K562 (cell line): ENCODE data around the gene EPB41L2.

Experiments
- CHD1 ChIP-seq: fragments of 200-600 bp; sonication (generic); IDR thresholded peaks from one replicate; pipeline ENCODE4 v1.6.1; 2012; ENCODE audit warnings: mild to moderate bottlenecking, moderate library complexity, low read length, inconsistent platforms
- CTCF ChIP-seq, 3 experiments: IDR thresholded peaks in 2 of 3; conservative IDR thresholded peaks in 1 of 3; 2 replicates each; pipeline ENCODE4 v1.5.1; 2011 to 2012; ENCODE audit warnings: low read length in 3 of 3, mild to moderate bottlenecking in 3 of 3, control low read depth in 2 of 3, improper control_type of control experiment in 1 of 3, inconsistent platforms in 1 of 3, low read depth in 1 of 3, mixed read lengths in 1 of 3, moderate library complexity in 1 of 3; ENCODE audit not compliant: insufficient read depth in 2 of 3
- FOXJ3 ChIP-seq: sonication (generic); formaldehyde crosslinking; IDR thresholded peaks from 2 replicates; pipeline ENCODE4 v1.4.0; 2020; ENCODE audit warnings: mild to moderate bottlenecking, missing genetic modification reagents
- KDM4B ChIP-seq, 2 experiments: fragments of 450-650 bp in 1 of 2; sonication (generic) in 1 of 2; IDR thresholded peaks; 2 replicates each; pipeline ENCODE4 v1.6.1; 2016 to 2017; ENCODE audit warnings: borderline replicate concordance in 2 of 2, antibody characterized with exemption in 1 of 2, low read depth in 1 of 2, mild to moderate bottlenecking in 1 of 2

GRCh38 chr6:130893766-130894165, 169.3 kb downstream of the EPB41L2 start:
- TF ChIP-seq FOXJ3 (CRISPR knock-in tag) (no peak), CTCF (IDR thresholded peaks at IDR 0.05 in 2 of 3, conservative IDR thresholded peaks at IDR 0.05 in 1 of 3; ENCODE audit: insufficient read depth in 2 of 3, low read depth in 1 of 3, low read length in 3 of 3) (no peak), CHD1 (no peak), KDM4B (IDR thresholded peaks at IDR 0.05; ENCODE audit: borderline replicate concordance in 2 of 2, low read depth in 1 of 2) (no peak)
